T-helper 1 cell treated with Interleukin-12 subunit alpha and Interleukin-12 subunit beta and Interleukin-4 antibody, amounts not matched to agents 30 μg/mL and 1 μg/mL, for 36 hours (primary cell): ENCODE results near the gene CDKN2AIPNL.

Source experiments
- H3K27ac Mint-ChIP-seq: one replicate; pipeline ENCODE4 v1.8.0; 2021; ENCODE audit warnings: mild to moderate bottlenecking, mixed read lengths
- H3K27me3 Mint-ChIP-seq: one replicate; pipeline ENCODE4 v1.8.0; 2021; ENCODE audit warnings: low read depth, mixed read lengths
- H3K36me3 Mint-ChIP-seq: one replicate; pipeline ENCODE4 v1.8.0; 2021; ENCODE audit warnings: low read depth, mixed read lengths
- H3K4me1 Mint-ChIP-seq: one replicate; pipeline ENCODE4 v1.8.0; 2021; ENCODE audit warnings: low read depth, mixed read lengths
- H3K4me3 Mint-ChIP-seq: one replicate; pipeline ENCODE4 v1.8.0; 2021; ENCODE audit warnings: mild to moderate bottlenecking, moderate library complexity, mixed read lengths
- H3K9me3 Mint-ChIP-seq: one replicate; pipeline ENCODE4 v1.8.0; 2021; ENCODE audit warnings: mixed read lengths

CDKN2AIPNL gene

GRCh38 chr5:134446938-134447337, 35.3 kb upstream of the CDKN2AIPNL start:
- no peak overlapping the region for H3K4me3 Mint-ChIP-seq
- no peaks in the 10 kb centered on the region for H3K36me3 Mint-ChIP-seq
- H3K27ac Mint-ChIP-seq: no peak overlapping the region

DNA sequence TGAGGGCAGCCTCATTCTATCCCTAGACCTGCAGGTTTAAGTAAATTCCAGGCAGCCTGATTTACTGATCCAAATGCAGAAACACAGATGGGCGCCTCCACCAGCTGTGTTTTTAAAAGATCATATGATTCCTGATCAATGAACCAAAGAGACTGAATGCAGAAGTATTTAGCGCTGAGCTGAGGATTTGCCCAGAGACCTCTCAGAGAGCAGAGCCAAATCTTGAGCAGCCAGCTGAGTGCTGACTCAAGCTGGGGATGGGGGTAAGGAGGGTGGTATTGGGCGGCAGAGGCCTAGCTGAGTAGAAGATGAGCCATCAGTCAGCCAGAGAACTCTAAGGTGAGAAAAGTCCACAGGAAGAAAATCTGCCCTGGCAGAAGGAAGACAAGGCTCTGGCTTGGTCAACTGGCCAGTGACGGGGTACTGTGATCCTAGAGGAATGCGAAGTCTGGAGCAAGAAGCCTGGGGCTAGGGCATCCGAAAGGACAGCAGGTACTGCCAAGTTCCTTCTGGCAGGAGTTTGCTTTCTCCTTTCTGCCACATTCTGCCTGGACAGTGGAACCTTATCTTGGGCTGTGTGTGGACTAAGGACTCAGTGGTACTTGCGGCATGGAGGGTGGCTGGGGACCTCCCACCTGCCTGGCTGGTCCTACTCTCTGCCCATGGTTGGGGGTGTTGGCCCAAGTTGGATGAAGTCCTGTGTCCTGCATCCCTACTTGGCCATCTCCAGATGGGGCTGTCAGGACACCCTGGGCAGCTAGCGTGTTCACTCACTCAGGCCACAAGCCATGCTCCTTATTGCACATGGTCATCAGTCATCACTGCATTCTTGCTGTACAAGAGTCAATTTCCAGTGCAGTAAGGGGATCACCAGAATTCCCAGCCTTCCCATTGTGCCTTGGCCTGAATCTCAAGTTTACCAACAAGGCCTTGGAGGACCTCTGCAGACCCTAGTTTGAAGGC, 34.5 kb upstream of the CDKN2AIPNL start:
- Mint-ChIP-seq H3K36me3 (no peaks in the 10 kb centered on the region), H3K4me1 (peaks cover 3% of the 10 kb centered on the region), H3K27ac (no peak overlapping the region), H3K9me3 (no peaks in the 10 kb centered on the region), H3K27me3 (no peaks in the 10 kb centered on the region), H3K4me3 (no peak overlapping the region)

More at GRCh38 chr5:134446938-134447337, 35.3 kb upstream of the CDKN2AIPNL start:
- Mint-ChIP-seq H3K27me3 (no peaks in the 10 kb centered on the region), H3K4me1 (peaks cover 3% of the 10 kb centered on the region), H3K9me3 (no peaks in the 10 kb centered on the region)

DNA sequence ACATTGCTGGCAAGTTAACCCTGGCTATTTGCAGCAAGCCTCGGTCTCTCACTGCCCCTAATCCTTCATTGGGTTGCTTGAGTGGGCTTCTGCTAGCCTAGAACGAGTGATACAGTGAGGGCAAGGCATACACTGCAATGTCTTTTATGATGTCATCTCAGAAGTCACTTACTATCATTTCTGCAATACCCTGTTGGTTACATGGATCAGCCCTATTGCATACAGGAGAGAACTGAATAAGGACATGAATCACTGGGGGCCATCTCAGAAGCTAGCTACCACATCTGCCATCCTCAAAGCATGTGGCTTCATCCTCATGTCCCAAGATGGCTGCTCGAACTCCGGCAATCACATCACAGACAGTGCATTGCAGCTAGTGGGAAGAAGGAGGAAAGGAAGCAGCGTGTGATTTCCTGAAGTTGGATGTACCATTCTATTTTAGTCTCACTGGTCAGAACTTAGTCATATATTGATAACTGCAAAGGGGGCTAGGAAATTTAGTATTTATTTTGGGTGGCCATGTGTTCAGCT, 33.3 kb upstream of the CDKN2AIPNL start:
- H3K9me3 Mint-ChIP-seq: no peaks in the 10 kb centered on the region
- H3K27me3 Mint-ChIP-seq: no peaks in the 10 kb centered on the region
- no peak overlapping the region for H3K27ac Mint-ChIP-seq
- no peaks in the 10 kb centered on the region for H3K4me1 Mint-ChIP-seq
- no peak overlapping the region for H3K4me3 Mint-ChIP-seq
- H3K36me3 Mint-ChIP-seq: no peaks in the 10 kb centered on the region

DNA sequence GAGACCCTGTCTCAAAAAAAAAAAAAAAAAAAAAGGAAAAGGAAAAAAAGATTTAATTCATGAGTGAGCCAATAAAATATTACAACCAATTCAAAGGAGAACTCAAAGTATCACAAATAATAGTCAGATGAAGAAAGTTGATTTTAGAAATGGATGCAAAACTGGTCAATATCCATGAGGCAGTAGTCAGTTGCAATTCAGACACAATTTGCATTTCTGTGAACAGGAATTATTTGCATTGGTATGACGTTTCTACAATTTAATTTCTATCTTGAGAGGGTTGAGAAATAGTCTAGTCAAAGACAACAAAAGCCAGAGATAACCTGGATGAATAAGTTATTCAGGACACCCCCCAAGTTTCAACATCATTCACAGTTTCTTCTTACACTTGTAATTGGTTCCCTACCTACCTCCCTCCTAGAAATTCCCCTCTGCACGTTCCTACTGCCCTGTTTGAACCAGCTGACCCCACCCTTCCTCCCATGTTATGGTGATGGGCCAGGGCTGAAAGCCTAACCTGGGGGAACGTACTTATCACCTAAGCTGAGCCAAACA, 28.6 kb upstream of the CDKN2AIPNL start:
- no peaks in the 10 kb centered on the region for H3K36me3 Mint-ChIP-seq
- no peaks in the 10 kb centered on the region for H3K27me3 Mint-ChIP-seq
- H3K27ac Mint-ChIP-seq: no peak overlapping the region
- H3K4me3 Mint-ChIP-seq: no peak overlapping the region
- H3K4me1 Mint-ChIP-seq: peaks cover 16% of the 10 kb centered on the region
- no peaks in the 10 kb centered on the region for H3K9me3 Mint-ChIP-seq

DNA sequence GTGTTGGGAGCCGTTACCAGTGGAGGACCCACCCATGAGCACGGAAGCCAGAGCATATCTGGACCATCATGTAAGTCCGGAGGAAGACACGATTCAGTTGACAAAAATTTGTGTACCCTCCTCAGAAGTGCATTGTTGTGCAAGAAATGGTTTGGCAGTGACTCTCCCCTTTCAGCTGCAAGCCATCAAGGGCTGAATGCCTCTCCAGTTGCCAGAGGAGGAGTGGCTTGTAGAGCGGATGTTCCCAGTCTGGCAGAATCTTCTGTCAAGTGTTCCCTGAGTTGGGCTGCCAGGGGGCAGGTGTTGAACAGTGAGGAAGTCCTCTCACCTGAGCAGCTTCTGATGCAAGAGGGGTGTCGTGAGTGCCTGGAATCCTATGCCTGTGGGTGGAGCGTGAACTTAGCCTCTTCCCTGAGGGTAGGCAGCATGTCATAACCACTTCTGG, 27.6 kb upstream of the CDKN2AIPNL start:
- peaks cover 16% of the 10 kb centered on the region for H3K4me1 Mint-ChIP-seq
- no peaks in the 10 kb centered on the region for H3K27me3 Mint-ChIP-seq
- H3K9me3 Mint-ChIP-seq: no peaks in the 10 kb centered on the region
- no peak overlapping the region for H3K27ac Mint-ChIP-seq
- no peaks in the 10 kb centered on the region for H3K36me3 Mint-ChIP-seq
- no peak overlapping the region for H3K4me3 Mint-ChIP-seq

GRCh38 chr5:134438721-134439123, 27.0 kb upstream of the CDKN2AIPNL start:
- Mint-ChIP-seq H3K27ac (no peak overlapping the region), H3K36me3 (no peaks in the 10 kb centered on the region), H3K4me1 (peaks cover 16% of the 10 kb centered on the region), H3K9me3 (no peaks in the 10 kb centered on the region), H3K27me3 (no peaks in the 10 kb centered on the region), H3K4me3 (no peak overlapping the region)

DNA sequence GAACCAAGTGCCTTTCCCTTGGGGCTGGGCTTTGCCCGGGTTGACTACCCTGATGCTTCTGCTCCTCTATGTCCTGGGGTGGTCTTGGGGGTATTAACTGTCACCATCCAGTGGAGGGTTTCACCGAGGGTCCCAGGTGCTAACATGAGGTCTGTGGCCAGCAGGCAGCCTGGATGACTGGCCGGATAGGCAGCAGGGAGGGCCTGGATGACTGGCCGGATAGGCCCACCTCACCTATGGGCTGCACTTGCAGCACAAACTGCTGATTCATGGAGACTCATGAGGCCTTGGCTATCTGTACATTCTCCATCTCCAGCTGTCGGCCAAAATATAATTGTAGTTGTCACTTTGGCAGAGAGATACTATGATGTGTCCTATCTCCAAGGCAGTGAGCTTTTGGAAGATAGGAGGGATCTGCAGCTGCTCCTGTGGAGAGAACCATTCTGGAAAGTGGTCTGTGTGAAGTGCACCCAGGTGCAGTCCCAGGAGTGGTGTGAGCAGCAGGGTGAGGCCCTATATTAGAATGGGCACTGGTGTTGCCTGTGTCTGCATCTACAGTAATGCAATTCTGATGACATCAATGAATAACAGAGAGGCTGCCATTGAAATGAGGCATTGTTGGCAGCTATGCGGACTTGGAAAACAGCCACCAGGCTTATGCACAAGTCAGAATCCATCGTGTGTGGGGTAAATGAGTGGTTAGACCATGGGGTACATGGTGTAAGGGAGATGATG, 26.3 kb upstream of the CDKN2AIPNL start:
- Mint-ChIP-seq H3K27ac (peak overlapping the region; percentile 10), H3K27me3 (no peaks in the 10 kb centered on the region), H3K9me3 (no peaks in the 10 kb centered on the region), H3K36me3 (no peaks in the 10 kb centered on the region), H3K4me3 (no peak overlapping the region), H3K4me1 (peaks cover 16% of the 10 kb centered on the region)

DNA sequence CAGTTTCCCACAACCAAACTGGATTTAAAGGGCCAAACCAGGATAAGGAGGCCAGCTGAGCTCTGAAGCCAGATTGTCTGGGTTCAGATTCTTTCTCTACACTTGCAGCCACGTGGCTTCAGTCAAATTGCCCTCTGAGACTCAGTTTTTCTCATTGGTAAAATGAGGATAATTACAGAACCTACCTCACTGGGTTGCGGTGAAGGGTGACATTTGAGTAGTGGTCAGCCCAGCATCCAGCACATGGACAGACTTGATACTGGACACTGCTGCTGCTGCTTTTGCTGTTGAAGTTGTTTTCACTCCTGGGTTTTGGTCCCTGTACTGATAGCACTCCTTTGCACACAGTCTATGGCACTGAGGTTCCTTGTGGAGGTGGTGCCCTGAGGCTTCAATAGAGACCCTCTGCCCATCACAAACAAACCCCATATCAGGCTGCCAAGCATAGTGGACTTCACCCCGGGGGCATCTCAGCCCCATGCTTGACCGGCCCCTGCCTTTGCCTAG, 25.7 kb upstream of the CDKN2AIPNL start:
- Mint-ChIP-seq H3K27ac (peak overlapping the region; percentile 66), H3K9me3 (no peaks in the 10 kb centered on the region), H3K27me3 (no peaks in the 10 kb centered on the region), H3K4me1 (peaks cover 20% of the 10 kb centered on the region), H3K4me3 (no peak overlapping the region), H3K36me3 (no peaks in the 10 kb centered on the region)

GRCh38 chr5:134436523-134437339, 25.1 kb upstream of the CDKN2AIPNL start:
- peaks cover 21% of the 10 kb centered on the region for H3K4me1 Mint-ChIP-seq
- peak overlapping the region; percentile 66 for H3K27ac Mint-ChIP-seq
- no peaks in the 10 kb centered on the region for H3K27me3 Mint-ChIP-seq
- no peaks in the 10 kb centered on the region for H3K9me3 Mint-ChIP-seq
- H3K36me3 Mint-ChIP-seq: no peaks in the 10 kb centered on the region
- H3K4me3 Mint-ChIP-seq: no peak overlapping the region

- H3K4me1 Mint-ChIP-seq: peaks cover 21% of the 10 kb centered on the region
- no peaks in the 10 kb centered on the region for H3K36me3 Mint-ChIP-seq
- H3K27ac Mint-ChIP-seq: no peak overlapping the region
- no peaks in the 10 kb centered on the region for H3K27me3 Mint-ChIP-seq
- H3K9me3 Mint-ChIP-seq: no peaks in the 10 kb centered on the region
- no peak overlapping the region for H3K4me3 Mint-ChIP-seq
Measured at GRCh38 chr5:134435560-134435959, 23.9 kb upstream of the CDKN2AIPNL start.

GRCh38 chr5:134432677-134433359, 21.1 kb upstream of the CDKN2AIPNL start:
- Mint-ChIP-seq H3K36me3 (no peaks in the 10 kb centered on the region), H3K27ac (peak overlapping the region; percentile 61), H3K4me1 (peaks cover 21% of the 10 kb centered on the region), H3K4me3 (peak overlapping the region; percentile 12), H3K9me3 (no peaks in the 10 kb centered on the region), H3K27me3 (peaks cover 9% of the 10 kb centered on the region)

GRCh38 chr5:134432174-134432573, 20.5 kb upstream of the CDKN2AIPNL start:
- Mint-ChIP-seq H3K36me3 (no peaks in the 10 kb centered on the region), H3K4me3 (no peak overlapping the region), H3K4me1 (peaks cover 18% of the 10 kb centered on the region), H3K27ac (no peak overlapping the region), H3K9me3 (no peaks in the 10 kb centered on the region), H3K27me3 (peaks cover 14% of the 10 kb centered on the region)

- Mint-ChIP-seq H3K27ac (no peak overlapping the region), H3K27me3 (peaks cover 14% of the 10 kb centered on the region), H3K9me3 (no peaks in the 10 kb centered on the region), H3K4me3 (no peak overlapping the region), H3K4me1 (peaks cover 5% of the 10 kb centered on the region), H3K36me3 (no peaks in the 10 kb centered on the region)
Measured at GRCh38 chr5:134430001-134430569, 18.4 kb upstream of the CDKN2AIPNL start.
